CD8-positive, alpha-beta memory T cell (primary cell): ENCODE results near the gene ASAP2. TPM values are rescaled to one million over a fixed set of nuclear protein-coding genes. Genes with fewer than 3 reads are reported as not detected.

Source experiments
- CTCF ChIA-PET: fragments of 350-600 bp; sonication (Branson Sonifier 250); formaldehyde crosslinking; loops from one replicate; lab custom pipeline; 2021; ENCODE audit warnings: antibody characterized with exemption; lab: Charles Lee
- POLR2A ChIA-PET: fragments of 350-600 bp; sonication (Branson Sonifier 250); formaldehyde crosslinking; loops from one replicate; lab custom pipeline; 2021; ENCODE audit warnings: antibody characterized with exemption; lab: Charles Lee
- DNase-seq, 5 donors: peaks; one replicate each; pipeline versions ENCODE4 v3.0.0 to v3.0.0-alpha.2; 2020 to 2022; ENCODE audit warnings: mixed read lengths in 1 of 5
- H3K27ac ChIP-seq: one replicate; pipeline ENCODE4 v1.7.0; 2013; ENCODE audit warnings: low read depth, mild to moderate bottlenecking, low read length, moderate library complexity
- H3K27me3 ChIP-seq: 2 replicates; pipeline ENCODE4 v1.7.0; 2013; ENCODE audit warnings: low read length, mild to moderate bottlenecking; ENCODE audit not compliant: insufficient read depth, poor library complexity, severe bottlenecking
- H3K36me3 ChIP-seq: 2 replicates; pipeline ENCODE4 v1.7.0; 2013; ENCODE audit warnings: mild to moderate bottlenecking, low read length, moderate library complexity; ENCODE audit not compliant: insufficient read depth
- H3K4me1 ChIP-seq: 2 replicates; pipeline ENCODE4 v1.7.0; 2013; ENCODE audit warnings: mild to moderate bottlenecking, low read length, moderate library complexity; ENCODE audit not compliant: insufficient read depth
- H3K4me3 ChIP-seq: 2 replicates; pipeline ENCODE4 v1.7.0; 2013; ENCODE audit warnings: mild to moderate bottlenecking, low read length
- H3K9me3 ChIP-seq: 2 replicates; pipeline ENCODE4 v1.7.0; 2013; ENCODE audit warnings: mild to moderate bottlenecking, low read length
- H3K27ac Mint-ChIP-seq, 8 donors: one replicate each; pipeline ENCODE4 v1.8.0; 2020 to 2021; ENCODE audit warnings: mixed read lengths in 8 of 8, mild to moderate bottlenecking in 6 of 8, inconsistent platforms in 3 of 8, moderate library complexity in 3 of 8
- H3K27me3 Mint-ChIP-seq, 2 donors: one replicate each; pipeline ENCODE4 v1.8.0; 2020 to 2021; ENCODE audit warnings: mixed read lengths in 2 of 2, mild to moderate bottlenecking in 1 of 2, moderate library complexity in 1 of 2
- H3K36me3 Mint-ChIP-seq, 3 donors: one replicate each; pipeline ENCODE4 v1.8.0; 2020 to 2021; ENCODE audit warnings: mixed read lengths in 3 of 3, inconsistent platforms in 1 of 3, mild to moderate bottlenecking in 1 of 3
- H3K4me1 Mint-ChIP-seq, 3 donors: one replicate each; pipeline ENCODE4 v1.8.0; 2020 to 2021; ENCODE audit warnings: mixed read lengths in 3 of 3, inconsistent platforms in 1 of 3, mild to moderate bottlenecking in 1 of 3
- H3K4me3 Mint-ChIP-seq, 7 donors: one replicate each; pipeline ENCODE4 v1.8.0; 2020 to 2021; ENCODE audit warnings: mixed read lengths in 7 of 7, mild to moderate bottlenecking in 6 of 7, moderate library complexity in 4 of 7, inconsistent platforms in 2 of 7
- H3K9me3 Mint-ChIP-seq, 5 donors: one replicate each; pipeline ENCODE4 v1.8.0; 2020 to 2022; ENCODE audit warnings: mixed read lengths in 5 of 5, mild to moderate bottlenecking in 3 of 5, moderate library complexity in 2 of 5, inconsistent platforms in 1 of 5
- polyA plus RNA-seq: library from polyadenylated mRNA; unstranded; fragments of 300-500 nt; fragmentation: Illumina TruSeq; gene quantifications from one replicate; pipeline ENCODE4 v1.2.3, GENCODE V29; 2021
- total RNA-seq, 2 experiments: library from RNA; stranded (reverse); gene quantifications; one replicate each; pipeline ENCODE4 v1.2.3, GENCODE V29; 2021

ASAP2 gene
- total and polyA plus RNA-seq, 3 experiments from 2014 or later, result 0.15 to 0.38 TPM; not detected in 1

GRCh38 chr2:9380702-9381628 lies 174.4 kb downstream of the ASAP2 start:
- Mint-ChIP-seq H3K27me3 (peaks cover 8 to 23% of the 10 kb centered on the region in 2 donors), H3K9me3 (no peaks in the 10 kb centered on the region), H3K4me3 (no peak overlapping the region), H3K36me3 (no peaks in the 10 kb centered on the region), H3K27ac (no peak overlapping the region), H3K4me1 (no peaks in the 10 kb centered on the region)
- H3K27ac ChIP-seq, result no peak overlapping the region
- H3K4me3 ChIP-seq, result no peak overlapping the region
- no peaks in the 10 kb centered on the region for H3K36me3 ChIP-seq
- DNase-seq, result no peak
- no peaks in the 10 kb centered on the region for H3K4me1 ChIP-seq
- no peaks in the 10 kb centered on the region for H3K9me3 ChIP-seq
- no peaks in the 10 kb centered on the region for H3K27me3 ChIP-seq
- CTCF ChIA-PET, result no interaction called here
- POLR2A ChIA-PET, result no interaction called here

- POLR2A ChIA-PET, result no interaction called here
- Mint-ChIP-seq H3K27me3 (peaks cover 2 to 10% of the 10 kb centered on the region in 2 donors), H3K9me3 (no peaks in the 10 kb centered on the region), H3K27ac (no peak overlapping the region), H3K4me3 (no peak overlapping the region), H3K4me1 (no peaks in the 10 kb centered on the region), H3K36me3 (no peaks in the 10 kb centered on the region)
- DNase-seq, result no peak
- Histone ChIP-seq H3K27me3 (no peaks in the 10 kb centered on the region), H3K27ac (no peak overlapping the region), H3K9me3 (no peaks in the 10 kb centered on the region), H3K36me3 (no peaks in the 10 kb centered on the region), H3K4me1 (no peaks in the 10 kb centered on the region), H3K4me3 (no peak overlapping the region)
- CTCF ChIA-PET, result interaction anchor here (0.8 kb wide), 1 partner anchor 11 kb away, joined by 3 read pairs; no protein-coding TSS in a partner anchor
Measured at GRCh38 chr2:9382604-9383235, 176.1 kb downstream of the ASAP2 start.

GRCh38 chr2:9384521-9384920 lies 177.9 kb downstream of the ASAP2 start:
- H3K36me3 ChIP-seq, result no peaks in the 10 kb centered on the region
- Mint-ChIP-seq H3K27me3 (peaks cover 2 to 4% of the 10 kb centered on the region in 2 donors), H3K4me3 (no peak overlapping the region)

GRCh38 chr2:9385841-9386240 lies 179.2 kb downstream of the ASAP2 start:
- DNase-seq, result no peak
- H3K36me3 Mint-ChIP-seq, result no peaks in the 10 kb centered on the region
- Histone ChIP-seq H3K27me3 (no peaks in the 10 kb centered on the region), H3K9me3 (no peaks in the 10 kb centered on the region), H3K4me1 (no peaks in the 10 kb centered on the region), H3K36me3 (no peaks in the 10 kb centered on the region), H3K4me3 (no peak overlapping the region), H3K27ac (no peak overlapping the region)
- no peak overlapping the region for H3K27ac Mint-ChIP-seq
- no peak overlapping the region for H3K4me3 Mint-ChIP-seq
- H3K4me1 Mint-ChIP-seq, result no peaks in the 10 kb centered on the region
- ChIA-PET CTCF (no interaction called here), POLR2A (no interaction called here)
- H3K27me3 Mint-ChIP-seq, result peaks cover 2 to 4% of the 10 kb centered on the region in 2 donors
- H3K9me3 Mint-ChIP-seq, result no peaks in the 10 kb centered on the region

More at GRCh38 chr2:9384521-9384920, 177.9 kb downstream of the ASAP2 start:
- Histone ChIP-seq H3K27ac (no peak overlapping the region), H3K4me3 (no peak overlapping the region), H3K27me3 (no peaks in the 10 kb centered on the region), H3K4me1 (no peaks in the 10 kb centered on the region), H3K9me3 (no peaks in the 10 kb centered on the region)
- H3K36me3 Mint-ChIP-seq, result no peaks in the 10 kb centered on the region
- no peaks in the 10 kb centered on the region for H3K9me3 Mint-ChIP-seq
- ChIA-PET CTCF (no interaction called here), POLR2A (no interaction called here)
- no peak for DNase-seq
- H3K27ac Mint-ChIP-seq, result no peak overlapping the region
- no peaks in the 10 kb centered on the region for H3K4me1 Mint-ChIP-seq

GRCh38 chr2:9388199-9388681 lies 181.6 kb downstream of the ASAP2 start:
- Mint-ChIP-seq H3K27ac (peak overlapping the region in 1 of 8 donors; percentile 41), H3K36me3 (no peaks in the 10 kb centered on the region), H3K27me3 (peaks cover 0 to 2% of the 10 kb centered on the region in 2 donors), H3K4me3 (no peak overlapping the region), H3K4me1 (no peaks in the 10 kb centered on the region), H3K9me3 (no peaks in the 10 kb centered on the region)
- CTCF ChIA-PET, result no interaction called here
- POLR2A ChIA-PET, result no interaction called here
- no peak for DNase-seq
- Histone ChIP-seq H3K9me3 (no peaks in the 10 kb centered on the region), H3K36me3 (no peaks in the 10 kb centered on the region), H3K4me3 (no peak overlapping the region), H3K27ac (no peak overlapping the region), H3K27me3 (no peaks in the 10 kb centered on the region), H3K4me1 (no peaks in the 10 kb centered on the region)

- Histone ChIP-seq H3K9me3 (no peaks in the 10 kb centered on the region), H3K4me1 (no peaks in the 10 kb centered on the region), H3K4me3 (no peak overlapping the region), H3K36me3 (no peaks in the 10 kb centered on the region), H3K27me3 (no peaks in the 10 kb centered on the region), H3K27ac (no peak overlapping the region)
- Mint-ChIP-seq H3K27me3 (peaks cover 0 to 2% of the 10 kb centered on the region in 2 donors), H3K4me1 (no peaks in the 10 kb centered on the region), H3K4me3 (no peak overlapping the region), H3K36me3 (no peaks in the 10 kb centered on the region), H3K27ac (no peak overlapping the region), H3K9me3 (no peaks in the 10 kb centered on the region)
- DNase-seq, result no peak
- POLR2A ChIA-PET, result no interaction called here
- CTCF ChIA-PET, result no interaction called here
Measured at GRCh38 chr2:9388950-9389911, 182.6 kb downstream of the ASAP2 start.

GRCh38 chr2:9390151-9390850 lies 183.7 kb downstream of the ASAP2 start:
- Mint-ChIP-seq H3K4me3 (no peak overlapping the region), H3K36me3 (no peaks in the 10 kb centered on the region), H3K4me1 (no peaks in the 10 kb centered on the region), H3K27ac (no peak overlapping the region), H3K9me3 (no peaks in the 10 kb centered on the region), H3K27me3 (peaks cover 0 to 2% of the 10 kb centered on the region in 2 donors)
- Histone ChIP-seq H3K9me3 (no peaks in the 10 kb centered on the region), H3K27me3 (no peaks in the 10 kb centered on the region), H3K4me3 (no peak overlapping the region), H3K36me3 (no peaks in the 10 kb centered on the region), H3K4me1 (no peaks in the 10 kb centered on the region), H3K27ac (no peak overlapping the region)
- ChIA-PET POLR2A (no interaction called here), CTCF (no interaction called here)
- DNase-seq, result no peak
